Activated CD4-positive, alpha-beta T cell treated with anti-CD3 and anti-CD28 coated beads, Interleukin-2, amount 10 ng/mL, durations not matched to agents 7 days and 5 days (primary cell): ENCODE results near the gene TPM3. TPM values are rescaled to one million over a fixed set of nuclear protein-coding genes. Genes with fewer than 3 reads are reported as not detected.

Experiments
- CTCF ChIA-PET: fragments of 350-600 bp; sonication (Branson Sonifier 250); formaldehyde crosslinking; loops from one replicate; lab custom pipeline; 2021; ENCODE audit warnings: antibody characterized with exemption; lab: Charles Lee
- POLR2A ChIA-PET: fragments of 350-600 bp; sonication (Branson Sonifier 250); formaldehyde crosslinking; loops from one replicate; lab custom pipeline; 2021; ENCODE audit warnings: antibody characterized with exemption; lab: Charles Lee
- DNase-seq: peaks from one replicate; pipeline ENCODE4 v3.0.0-alpha.2; 2020
- H3K27ac Mint-ChIP-seq: one replicate; pipeline ENCODE4 v1.8.0; 2021; ENCODE audit warnings: mild to moderate bottlenecking, moderate library complexity, mixed read lengths
- H3K27me3 Mint-ChIP-seq: one replicate; pipeline ENCODE4 v1.8.0; 2021; ENCODE audit warnings: mixed read lengths
- H3K36me3 Mint-ChIP-seq: one replicate; pipeline ENCODE4 v1.8.0; 2021; ENCODE audit warnings: low read depth, mixed read lengths
- H3K4me1 Mint-ChIP-seq: one replicate; pipeline ENCODE4 v1.8.0; 2021; ENCODE audit warnings: mixed read lengths
- H3K4me3 Mint-ChIP-seq: one replicate; pipeline ENCODE4 v1.8.0; 2021; ENCODE audit warnings: mild to moderate bottlenecking, moderate library complexity, mixed read lengths
- H3K9me3 Mint-ChIP-seq: one replicate; pipeline ENCODE4 v1.8.0; 2021; ENCODE audit warnings: mixed read lengths
- total RNA-seq, 2 experiments: library from RNA; stranded (reverse); gene quantifications; one replicate each; pipeline ENCODE4 v1.2.3, GENCODE V29; 2021

Gene TPM3
- total RNA-seq, 2 experiments from 2014 or later, result 781 to 902 TPM

- Mint-ChIP-seq H3K4me3 (peak overlapping the region; percentile 99), H3K36me3 (peaks cover 70% of the 10 kb centered on the region), H3K27ac (peak overlapping the region; percentile 68), H3K27me3 (no peaks in the 10 kb centered on the region), H3K9me3 (no peaks in the 10 kb centered on the region), H3K4me1 (peaks cover 69% of the 10 kb centered on the region)
- DNase-seq, result no peak
- POLR2A ChIA-PET, result interaction anchor here (1.0 kb wide), 1 partner anchor 22 kb away, joined by 6 read pairs; no protein-coding TSS in a partner anchor
- CTCF ChIA-PET, result interaction anchor here (0.7 to 1.8 kb wide), 7 partner anchors 8 to 156 kb away, joined by 3 to 5 read pairs (median 3); no protein-coding TSS in a partner anchor
These were observed 12.7 kb downstream of the TPM3 start for GRCh38 chr1:154178911-154179811.

- peak overlapping the region; percentile 26 for H3K27ac Mint-ChIP-seq
- peak overlapping the region; percentile 99 for H3K4me3 Mint-ChIP-seq
- ChIA-PET CTCF (interaction anchor here (0.6 to 1.8 kb wide), 9 partner anchors 9 to 506 kb away, joined by 3 to 5 read pairs (median 4); no protein-coding TSS in a partner anchor), POLR2A (interaction anchor here (0.5 to 1.0 kb wide), 2 partner anchors 20 to 1846 kb away, joined by 3 to 6 read pairs; no protein-coding TSS in a partner anchor)
- no peaks in the 10 kb centered on the region for H3K27me3 Mint-ChIP-seq
- peaks cover 72% of the 10 kb centered on the region for H3K36me3 Mint-ChIP-seq
- peaks cover 66% of the 10 kb centered on the region for H3K4me1 Mint-ChIP-seq
- H3K9me3 Mint-ChIP-seq, result no peaks in the 10 kb centered on the region
- no peak for DNase-seq
These were observed 13.9 kb downstream of the TPM3 start for GRCh38 chr1:154178013-154178412.

- no peaks in the 10 kb centered on the region for H3K9me3 Mint-ChIP-seq
- ChIA-PET CTCF (interaction anchor here (0.7 to 1.1 kb wide), 2 partner anchors 9 to 645 kb away, joined by 3 read pairs; no protein-coding TSS in a partner anchor), POLR2A (interaction anchor here (0.6 kb wide), 1 partner anchor 565 kb away, joined by 8 read pairs; no protein-coding TSS in a partner anchor)
- H3K27ac Mint-ChIP-seq, result peak overlapping the region; percentile 34
- no peak overlapping the region for H3K4me3 Mint-ChIP-seq
- H3K27me3 Mint-ChIP-seq, result no peaks in the 10 kb centered on the region
- H3K36me3 Mint-ChIP-seq, result peaks cover 77% of the 10 kb centered on the region
- H3K4me1 Mint-ChIP-seq, result peaks cover 77% of the 10 kb centered on the region
- no peak for DNase-seq
These were observed 15.6 kb downstream of the TPM3 start for GRCh38 chr1:154176337-154176736.

GRCh38 chr1:154174654-154175053 lies 17.2 kb downstream of the TPM3 start:
- ChIA-PET CTCF (interaction anchor here (0.6 to 1.6 kb wide), 2 partner anchors 11 to 694 kb away, joined by 3 read pairs; no protein-coding TSS in a partner anchor), POLR2A (no interaction called here)
- no peak for DNase-seq
- H3K27ac Mint-ChIP-seq, result no peak overlapping the region
- no peak overlapping the region for H3K4me3 Mint-ChIP-seq
- no peaks in the 10 kb centered on the region for H3K9me3 Mint-ChIP-seq
- no peaks in the 10 kb centered on the region for H3K27me3 Mint-ChIP-seq
- H3K4me1 Mint-ChIP-seq, result peaks cover 72% of the 10 kb centered on the region
- H3K36me3 Mint-ChIP-seq, result peaks cover 78% of the 10 kb centered on the region

GRCh38 chr1:154171880-154172279 lies 20.0 kb downstream of the TPM3 start:
- CTCF ChIA-PET, result interaction anchor here (1.3 kb wide), 1 partner anchor 8 kb away, joined by 3 read pairs; no protein-coding TSS in a partner anchor
- no peak overlapping the region for H3K27ac Mint-ChIP-seq
- DNase-seq, result no peak
- H3K36me3 Mint-ChIP-seq, result peaks cover 73% of the 10 kb centered on the region
- peaks cover 52% of the 10 kb centered on the region for H3K4me1 Mint-ChIP-seq
- POLR2A ChIA-PET, result no interaction called here
- H3K27me3 Mint-ChIP-seq, result no peaks in the 10 kb centered on the region
- no peaks in the 10 kb centered on the region for H3K9me3 Mint-ChIP-seq
- no peak overlapping the region for H3K4me3 Mint-ChIP-seq

GRCh38 chr1:154171223-154171583 lies 20.7 kb downstream of the TPM3 start:
- no peak for DNase-seq

GRCh38 chr1:154170547-154171222 lies 21.2 kb downstream of the TPM3 start:
- DNase-seq, result no peak
- H3K4me3 Mint-ChIP-seq, result no peak overlapping the region
- POLR2A ChIA-PET, result no interaction called here
- no peaks in the 10 kb centered on the region for H3K27me3 Mint-ChIP-seq
- H3K4me1 Mint-ChIP-seq, result peaks cover 43% of the 10 kb centered on the region
- no peaks in the 10 kb centered on the region for H3K9me3 Mint-ChIP-seq
- H3K27ac Mint-ChIP-seq, result no peak overlapping the region
- CTCF ChIA-PET, result interaction anchor here (1.3 kb wide), 1 partner anchor 9 kb away, joined by 3 read pairs; no protein-coding TSS in a partner anchor
- peaks cover 76% of the 10 kb centered on the region for H3K36me3 Mint-ChIP-seq

More at GRCh38 chr1:154171223-154171583, 20.7 kb downstream of the TPM3 start:
- Mint-ChIP-seq H3K9me3 (no peaks in the 10 kb centered on the region), H3K4me3 (no peak overlapping the region), H3K27me3 (no peaks in the 10 kb centered on the region), H3K4me1 (peaks cover 46% of the 10 kb centered on the region), H3K36me3 (peaks cover 76% of the 10 kb centered on the region), H3K27ac (no peak overlapping the region)
- ChIA-PET POLR2A (no interaction called here), CTCF (interaction anchor here (1.3 kb wide), 1 partner anchor 8 kb away, joined by 3 read pairs; no protein-coding TSS in a partner anchor)

- CTCF ChIA-PET, result interaction anchor here (1.4 to 1.6 kb wide), 2 partner anchors 9 to 107 kb away, joined by 3 read pairs; no protein-coding TSS in a partner anchor
- Mint-ChIP-seq H3K27me3 (no peaks in the 10 kb centered on the region), H3K27ac (no peak overlapping the region), H3K4me1 (peaks cover 49% of the 10 kb centered on the region), H3K9me3 (peaks cover 2% of the 10 kb centered on the region), H3K4me3 (no peak overlapping the region), H3K36me3 (peaks cover 86% of the 10 kb centered on the region)
- no peak for DNase-seq
- POLR2A ChIA-PET, result no interaction called here
These were observed 24.4 kb downstream of the TPM3 start for GRCh38 chr1:154167461-154167860.

GRCh38 chr1:154166207-154166606 lies 25.7 kb downstream of the TPM3 start:
- ChIA-PET CTCF (interaction anchor here (0.6 to 1.8 kb wide), 5 partner anchors 9 to 163 kb away, joined by 3 to 6 read pairs (median 3); no protein-coding TSS in a partner anchor), POLR2A (no interaction called here)
- H3K9me3 Mint-ChIP-seq, result peaks cover 2% of the 10 kb centered on the region
- H3K4me1 Mint-ChIP-seq, result peaks cover 44% of the 10 kb centered on the region
- no peaks in the 10 kb centered on the region for H3K27me3 Mint-ChIP-seq
- peaks cover 86% of the 10 kb centered on the region for H3K36me3 Mint-ChIP-seq
- no peak overlapping the region for H3K4me3 Mint-ChIP-seq
- no peak overlapping the region for H3K27ac Mint-ChIP-seq
- DNase-seq, result no peak

- Mint-ChIP-seq H3K4me3 (peak overlapping the region; percentile 70), H3K9me3 (peaks cover 17% of the 10 kb centered on the region), H3K36me3 (peaks cover 94% of the 10 kb centered on the region), H3K4me1 (peaks cover 85% of the 10 kb centered on the region), H3K27me3 (no peaks in the 10 kb centered on the region), H3K27ac (peak overlapping the region; percentile 96)
- no peak for DNase-seq
- POLR2A ChIA-PET, result interaction anchor here (1.1 kb wide), 1 partner anchor 169 kb away, joined by 4 read pairs; no protein-coding TSS in a partner anchor
- CTCF ChIA-PET, result interaction anchor here (0.6 to 2.9 kb wide), 4 partner anchors 14 to 261 kb away, joined by 3 to 8 read pairs (median 4); no protein-coding TSS in a partner anchor
These were observed 32.3 kb downstream of the TPM3 start for GRCh38 chr1:154159554-154159953.

- DNase-seq, result no peak
- Mint-ChIP-seq H3K36me3 (peaks cover 94% of the 10 kb centered on the region), H3K4me3 (peak overlapping the region; percentile 70), H3K4me1 (peaks cover 86% of the 10 kb centered on the region), H3K27ac (peak overlapping the region; percentile 96), H3K9me3 (peaks cover 14% of the 10 kb centered on the region), H3K27me3 (no peaks in the 10 kb centered on the region)
- ChIA-PET CTCF (interaction anchor here (0.6 to 2.9 kb wide), 7 partner anchors 8 to 260 kb away, joined by 3 to 8 read pairs (median 3); no protein-coding TSS in a partner anchor), POLR2A (interaction anchor here (0.7 to 1.4 kb wide), 3 partner anchors 23 to 362 kb away, joined by 3 to 7 read pairs (median 3); no protein-coding TSS in a partner anchor)
These were observed 33.4 kb downstream of the TPM3 start for GRCh38 chr1:154158307-154159125.
